Endothelial cell of umbilical vein (primary cell): ENCODE results near the gene SPO11. TPM values are rescaled to one million over a fixed set of nuclear protein-coding genes. Genes with fewer than 3 reads are reported as not detected.

ENCODE experiments used
- Bru-seq: library from RNA; stranded (reverse); fragments of 400-500 nt; gene quantifications from one replicate; lab custom pipeline; 2021; lab: Mats Ljungman, UMichigan
- BruChase-seq, 2 experiments: library from RNA; stranded (reverse); fragments of 400-500 nt; gene quantifications; one replicate each; lab custom pipeline; 2021; lab: Mats Ljungman, UMichigan
- BruUV-seq: library from RNA; stranded (reverse); fragments of 400-500 nt; replicated peaks from 2 replicates; lab custom pipeline; 2021; lab: Mats Ljungman, UMichigan
- CTCF ChIA-PET: fragments of 300-600, 350-600 bp; sonication (Branson Sonifier 250); formaldehyde crosslinking; loops from one replicate; lab custom pipeline; 2021; ENCODE audit warnings: antibody characterized with exemption, inconsistent platforms; lab: Charles Lee
- POLR2A ChIA-PET: fragments of 300-600, 350-600 bp; sonication (Branson Sonifier 250); formaldehyde crosslinking; loops from one replicate; lab custom pipeline; 2021; ENCODE audit warnings: antibody characterized with exemption, inconsistent platforms; lab: Charles Lee
- DNase-seq: peaks from one replicate; pipeline ENCODE4 v3.0.0-alpha.2; 2011; ENCODE audit warnings: low read depth, low spot score
- FAIRE-seq: peaks from 2 replicates; lab custom pipeline; 2011; peaks lifted over from hg19 to GRCh38; lab: Jason Lieb, UNC
- H2AFZ ChIP-seq: 2 replicates; pipeline ENCODE4 v1.6.0; 2012; ENCODE audit warnings: low read depth, low read length, control low read depth, inconsistent platforms
- H3K27ac ChIP-seq: 2 replicates; pipeline ENCODE4 v1.5.1; 2011; ENCODE audit warnings: low read depth, mild to moderate bottlenecking, control low read depth, low read length, moderate library complexity; ENCODE audit not compliant: insufficient read depth
- H3K27me3 ChIP-seq, 2 experiments: 2 replicates each; pipeline versions ENCODE4 v1.6.0 to v1.6.1; 2011; ENCODE audit warnings: low read length in 2 of 2, mixed read lengths in 1 of 2; ENCODE audit not compliant: control insufficient read depth in 2 of 2, insufficient read depth in 2 of 2
- H3K36me3 ChIP-seq, 2 experiments: 2 replicates in 1 of 2; 3 replicates in 1 of 2; pipeline ENCODE4 v1.5.1; 2011; ENCODE audit warnings: low read length in 2 of 2, mild to moderate bottlenecking in 1 of 2, moderate library complexity in 1 of 2; ENCODE audit not compliant: control insufficient read depth in 2 of 2, insufficient read depth in 2 of 2; ENCODE audit errors: extremely low read depth in 1 of 2
- H3K4me1 ChIP-seq: 3 replicates; pipeline ENCODE4 v1.5.1; 2011; ENCODE audit warnings: mild to moderate bottlenecking, low read length; ENCODE audit not compliant: control insufficient read depth, insufficient read depth; ENCODE audit errors: extremely low read depth
- H3K4me2 ChIP-seq: 2 replicates; pipeline ENCODE4 v1.6.1; 2011; ENCODE audit warnings: low read length, control low read depth, mixed read lengths; ENCODE audit not compliant: insufficient read depth
- H3K4me3 ChIP-seq, 3 experiments: fragments of 200-600 bp in 1 of 3; sonication (generic), shearing (Covaris generic) in 1 of 3; replicated peaks in 1 of 3; 2 replicates each; pipeline ENCODE4 v1.5.1; 2011 to 2016; ENCODE audit warnings: control low read depth in 3 of 3, low read length in 3 of 3, mild to moderate bottlenecking in 2 of 3, inconsistent platforms in 1 of 3, low read depth in 1 of 3, moderate library complexity in 1 of 3; ENCODE audit not compliant: insufficient read depth in 1 of 3
- H3K79me2 ChIP-seq: 2 replicates; pipeline ENCODE4 v1.6.0; 2012; ENCODE audit warnings: low read length, inconsistent platforms; ENCODE audit not compliant: control insufficient read depth, insufficient read depth
- H3K9ac ChIP-seq: replicated peaks from 2 replicates; pipeline ENCODE3; 2011; ENCODE audit warnings: low read length, control low read depth; ENCODE audit not compliant: insufficient read depth; ENCODE audit errors: extremely low read depth
- H3K9me1 ChIP-seq: replicated peaks from 3 replicates; pipeline ENCODE4 v1.6.0; 2011; ENCODE audit warnings: mild to moderate bottlenecking, low read length; ENCODE audit not compliant: control insufficient read depth, insufficient read depth; ENCODE audit errors: extremely low read depth
- H3K9me3 ChIP-seq: replicated peaks from 2 replicates; pipeline ENCODE4 v1.5.1; 2012; ENCODE audit warnings: low read length, inconsistent platforms; ENCODE audit not compliant: control insufficient read depth, insufficient read depth
- H4K20me1 ChIP-seq: replicated peaks from 2 replicates; pipeline ENCODE3; 2011; ENCODE audit warnings: mild to moderate bottlenecking, low read length; ENCODE audit not compliant: control insufficient read depth, insufficient read depth; ENCODE audit errors: extremely low read depth
- CTCF ChIP-seq, 2 donors: IDR thresholded peaks; 1 replicate in 1 of 2; 2 replicates in 1 of 2; pipeline ENCODE4 v1.5.1; 2011; ENCODE audit warnings: low read length in 2 of 2, mild to moderate bottlenecking in 2 of 2, moderate library complexity in 2 of 2, control low read depth in 1 of 2, inconsistent platforms in 1 of 2, low read depth in 1 of 2; ENCODE audit not compliant: insufficient read depth in 1 of 2; ENCODE audit errors: extremely low read depth in 1 of 2
- GATA2 ChIP-seq: IDR thresholded peaks from 2 replicates; pipeline ENCODE4 v1.7.0; 2011; ENCODE audit warnings: low read depth, mild to moderate bottlenecking, moderate library complexity, mixed read lengths, low read length; ENCODE audit not compliant: insufficient read length, insufficient read depth
- MAX ChIP-seq: IDR thresholded peaks from 2 replicates; pipeline ENCODE4 v1.6.1; 2011; ENCODE audit not compliant: insufficient read depth, insufficient read length
- dilution Hi-C: fragments of 300-500 bp; cut with MboI; formaldehyde crosslinking; loops from one replicate; pipeline ENCODE4 v1.15.0; 2019; ENCODE audit warnings: low sequenced_read_pairs; ENCODE audit not compliant: extremely low pct_ligation_motif_present
- intact Hi-C: fragments of 100-400 bp; cut with micrococcal nuclease; formaldehyde crosslinking; loops from one replicate; pipeline ENCODE4 v1.10.0; 2022
- long read RNA-seq: library from polyadenylated mRNA; stranded (forward); transcript quantifications from one replicate; pipeline ENCODE4 v2.0.0, GENCODE V29; 2021
- polyA minus RNA-seq, 3 experiments: library from RNA; depleted of rRNA, polyadenylated mRNA; stranded (reverse); fragments of >200 nt; gene quantifications; 1 replicate in 1 of 3; 2 replicates in 2 of 3; pipeline ENCODE4 v1.2.3, GENCODE V29; 2011
- polyA plus RNA-seq, 4 experiments: library from polyadenylated mRNA; depleted of rRNA in 3 of 4; stranded (reverse) in 3 of 4; unstranded in 1 of 4; fragments of >200 nt; gene quantifications; 2 replicates each; pipeline versions ENCODE4 v1.2.1 to v1.2.3, GENCODE V29; 2011 to 2012; ENCODE audit warnings: missing spikeins in 1 of 4
- total RNA-seq: library from RNA; stranded (reverse); gene quantifications from 2 replicates; pipeline ENCODE4 v1.2.3, GENCODE V29; 2021

SPO11 gene
- not detected in 2 replicates for total RNA-seq
- polyA plus RNA-seq: not detected in 2 replicates
- polyA plus RNA-seq (2011; cell fraction: cytosol; rRNA removed): not detected in 2 replicates
- polyA plus RNA-seq (2011; cell fraction: nucleus; rRNA removed): not detected in 2 replicates
- polyA plus RNA-seq (2012): not detected in 2 replicates
- not detected in 2 replicates for polyA minus RNA-seq
- polyA minus RNA-seq (2011; cell fraction: cytosol; rRNA and poly(A)+ RNA removed): not detected
- not detected in 2 replicates for polyA minus RNA-seq (2011; cell fraction: nucleus; rRNA and poly(A)+ RNA removed)
- not detected for Bru-seq, nascent RNA
- BruChase-seq, experiment 1, labeled RNA remaining after a 6-hour chase: not detected
- BruChase-seq, experiment 2, labeled RNA remaining after a 2-hour chase: not detected
- long read RNA-seq: 0 reads

- CTCF ChIA-PET: interaction anchor here (0.5 kb wide), 1 partner anchor 798 kb away, joined by 5 read pairs; no protein-coding TSS in a partner anchor
- Histone ChIP-seq H3K9me3 (no peaks in the 10 kb centered on the region), H3K27me3 (peaks cover 0 to 12% of the 10 kb centered on the region in 2 experiments), H3K36me3 (no peaks in the 10 kb centered on the region), H3K4me2 (no peak within 1 kb of the TSS), H4K20me1 (no peaks in the 10 kb centered on the region), H3K4me1 (no peaks in the 10 kb centered on the region), H3K9me1 (no peaks in the 10 kb centered on the region), H2AFZ (no peak within 1 kb of the TSS), H3K27ac (no peak within 1 kb of the TSS), H3K4me3 (no peak within 1 kb of the TSS), H3K9ac (no peak within 1 kb of the TSS), H3K79me2 (no peaks in the 10 kb centered on the region)
- intact Hi-C loops: no loop called here
- POLR2A ChIA-PET: no interaction called here
- dilution Hi-C loops: no loop called here
- no TSS peak for BruUV-seq
- no peak for DNase-seq
- FAIRE-seq: no peak
- no peak for TF ChIP-seq MAX
- TF ChIP-seq GATA2: no peak
- TF ChIP-seq CTCF (IDR thresholded peaks at IDR 0.05; ENCODE audit: extremely low read depth in 1 of 2, insufficient read depth in 1 of 2, low read depth in 1 of 2, low read length in 2 of 2): no peak
These were observed at the start of gene SPO11 for GRCh38 chr20:57329608-57330221. TSS of gene SPO11 (plus strand) at chr20:57329803. CDS start at chr20:57329868, 65 bp downstream.
